ENCODE data around the gene LCOR.

The LCOR gene

GRCh38 chr10:96857301-96858012 is 25.4 kb downstream of the LCOR start:
- H3K27ac ChIP-seq (ENCODE audit: low read length), result no peak overlapping the region
- no peak overlapping the region for H3K4me3 ChIP-seq (ENCODE audit: low read length in 2 of 2)
- no peaks in the 10 kb centered on the region for H3K27me3 ChIP-seq (ENCODE audit: control insufficient read depth in 1 of 2, insufficient read depth in 2 of 2, low read length in 2 of 2)
- H3K9me3 ChIP-seq (ENCODE audit: control insufficient read depth in 2 of 2, low read length in 2 of 2), result no peaks in the 10 kb centered on the region
- H3K9ac ChIP-seq (ENCODE audit: low read length in 2 of 2), result no peak overlapping the region
- no peaks in the 10 kb centered on the region for H3K36me3 ChIP-seq (ENCODE audit: control insufficient read depth in 2 of 2, insufficient read depth in 2 of 2, low read length in 2 of 2)
- no peaks in the 10 kb centered on the region for H3K4me1 ChIP-seq (ENCODE audit: control insufficient read depth, insufficient read depth, low read length)

GRCh38 chr10:96858038-96858705 is 26.1 kb downstream of the LCOR start:
- H3K9me3 ChIP-seq (ENCODE audit: control insufficient read depth in 2 of 2, low read length in 2 of 2), result no peaks in the 10 kb centered on the region
- no peaks in the 10 kb centered on the region for H3K36me3 ChIP-seq (ENCODE audit: control insufficient read depth in 2 of 2, insufficient read depth in 2 of 2, low read length in 2 of 2)
- no peak overlapping the region for H3K27ac ChIP-seq (ENCODE audit: low read length)
- no peaks in the 10 kb centered on the region for H3K27me3 ChIP-seq (ENCODE audit: control insufficient read depth in 1 of 2, insufficient read depth in 2 of 2, low read length in 2 of 2)
- no peak overlapping the region for H3K4me3 ChIP-seq (ENCODE audit: low read length in 2 of 2)
- H3K4me1 ChIP-seq (ENCODE audit: control insufficient read depth, insufficient read depth, low read length), result no peaks in the 10 kb centered on the region
- no peak overlapping the region for H3K9ac ChIP-seq (ENCODE audit: low read length in 2 of 2)

- no peaks in the 10 kb centered on the region for H3K27me3 ChIP-seq (ENCODE audit: control insufficient read depth in 1 of 2, insufficient read depth in 2 of 2, low read length in 2 of 2)
- no peak overlapping the region for H3K27ac ChIP-seq (ENCODE audit: low read length)
- no peak overlapping the region for H3K4me3 ChIP-seq (ENCODE audit: low read length in 2 of 2)
- H3K9me3 ChIP-seq (ENCODE audit: control insufficient read depth in 2 of 2, low read length in 2 of 2), result no peaks in the 10 kb centered on the region
- H3K36me3 ChIP-seq (ENCODE audit: control insufficient read depth in 2 of 2, insufficient read depth in 2 of 2, low read length in 2 of 2), result no peaks in the 10 kb centered on the region
- no peaks in the 10 kb centered on the region for H3K4me1 ChIP-seq (ENCODE audit: control insufficient read depth, insufficient read depth, low read length)
- no peak overlapping the region for H3K9ac ChIP-seq (ENCODE audit: low read length in 2 of 2)
Observed at GRCh38 chr10:96858706-96859050, 26.6 kb downstream of the LCOR start.

GRCh38 chr10:96860631-96861277 is 28.7 kb downstream of the LCOR start:
- Histone ChIP-seq H3K4me3 (ENCODE audit: low read length in 2 of 2) (no peak overlapping the region), H3K36me3 (ENCODE audit: control insufficient read depth in 2 of 2, insufficient read depth in 2 of 2, low read length in 2 of 2) (no peaks in the 10 kb centered on the region), H3K4me1 (ENCODE audit: control insufficient read depth, insufficient read depth, low read length) (no peaks in the 10 kb centered on the region), H3K27ac (ENCODE audit: low read length) (no peak overlapping the region), H3K9ac (ENCODE audit: low read length in 2 of 2) (no peak overlapping the region), H3K27me3 (ENCODE audit: control insufficient read depth in 1 of 2, insufficient read depth in 2 of 2, low read length in 2 of 2) (no peaks in the 10 kb centered on the region), H3K9me3 (ENCODE audit: control insufficient read depth in 2 of 2, low read length in 2 of 2) (no peaks in the 10 kb centered on the region)

GRCh38 chr10:96863922-96864543 is 31.9 kb downstream of the LCOR start:
- Histone ChIP-seq H3K27me3 (ENCODE audit: control insufficient read depth in 1 of 2, insufficient read depth in 2 of 2, low read length in 2 of 2) (no peaks in the 10 kb centered on the region), H3K4me3 (ENCODE audit: low read length in 2 of 2) (no peak overlapping the region), H3K9ac (ENCODE audit: low read length in 2 of 2) (no peak overlapping the region), H3K27ac (ENCODE audit: low read length) (no peak overlapping the region), H3K9me3 (ENCODE audit: control insufficient read depth in 2 of 2, low read length in 2 of 2) (no peaks in the 10 kb centered on the region), H3K4me1 (ENCODE audit: control insufficient read depth, insufficient read depth, low read length) (no peaks in the 10 kb centered on the region), H3K36me3 (ENCODE audit: control insufficient read depth in 2 of 2, insufficient read depth in 2 of 2, low read length in 2 of 2) (no peaks in the 10 kb centered on the region)

GRCh38 chr10:96873086-96873485 is 41.0 kb downstream of the LCOR start:
- no peak overlapping the region for H3K4me3 ChIP-seq (ENCODE audit: low read length in 2 of 2)
- no peaks in the 10 kb centered on the region for H3K27me3 ChIP-seq (ENCODE audit: control insufficient read depth in 1 of 2, insufficient read depth in 2 of 2, low read length in 2 of 2)
- peaks cover 3% of the 10 kb centered on the region for H3K4me1 ChIP-seq (ENCODE audit: control insufficient read depth, insufficient read depth, low read length)

GRCh38 chr10:96873756-96874467 is 41.8 kb downstream of the LCOR start:
- Histone ChIP-seq H3K4me1 (ENCODE audit: control insufficient read depth, insufficient read depth, low read length) (peaks cover 3% of the 10 kb centered on the region), H3K9me3 (ENCODE audit: control insufficient read depth in 2 of 2, low read length in 2 of 2) (no peaks in the 10 kb centered on the region), H3K27ac (ENCODE audit: low read length) (no peak overlapping the region), H3K36me3 (ENCODE audit: control insufficient read depth in 2 of 2, insufficient read depth in 2 of 2, low read length in 2 of 2) (no peaks in the 10 kb centered on the region), H3K27me3 (ENCODE audit: control insufficient read depth in 1 of 2, insufficient read depth in 2 of 2, low read length in 2 of 2) (no peaks in the 10 kb centered on the region), H3K9ac (ENCODE audit: low read length in 2 of 2) (no peak overlapping the region), H3K4me3 (ENCODE audit: low read length in 2 of 2) (no peak overlapping the region)

More at GRCh38 chr10:96873086-96873485, 41.0 kb downstream of the LCOR start:
- Histone ChIP-seq H3K9ac (ENCODE audit: low read length in 2 of 2) (no peak overlapping the region), H3K27ac (ENCODE audit: low read length) (no peak overlapping the region), H3K36me3 (ENCODE audit: control insufficient read depth in 2 of 2, insufficient read depth in 2 of 2, low read length in 2 of 2) (no peaks in the 10 kb centered on the region), H3K9me3 (ENCODE audit: control insufficient read depth in 2 of 2, low read length in 2 of 2) (no peaks in the 10 kb centered on the region)

- no peaks in the 10 kb centered on the region for H3K27me3 ChIP-seq (ENCODE audit: control insufficient read depth in 1 of 2, insufficient read depth in 2 of 2, low read length in 2 of 2)
- H3K36me3 ChIP-seq (ENCODE audit: control insufficient read depth in 2 of 2, insufficient read depth in 2 of 2, low read length in 2 of 2), result no peaks in the 10 kb centered on the region
- H3K27ac ChIP-seq (ENCODE audit: low read length), result no peak overlapping the region
- no peak overlapping the region for H3K4me3 ChIP-seq (ENCODE audit: low read length in 2 of 2)
- H3K4me1 ChIP-seq (ENCODE audit: control insufficient read depth, insufficient read depth, low read length), result peaks cover 3% of the 10 kb centered on the region
- no peaks in the 10 kb centered on the region for H3K9me3 ChIP-seq (ENCODE audit: control insufficient read depth in 2 of 2, low read length in 2 of 2)
- H3K9ac ChIP-seq (ENCODE audit: low read length in 2 of 2), result no peak overlapping the region
Observed at GRCh38 chr10:96878057-96878456, 46.0 kb downstream of the LCOR start.

GRCh38 chr10:96880575-96880974 is 48.5 kb downstream of the LCOR start:
- no peak overlapping the region for H3K9ac ChIP-seq (ENCODE audit: low read length in 2 of 2)
- no peaks in the 10 kb centered on the region for H3K36me3 ChIP-seq (ENCODE audit: control insufficient read depth in 2 of 2, insufficient read depth in 2 of 2, low read length in 2 of 2)
- H3K9me3 ChIP-seq (ENCODE audit: control insufficient read depth in 2 of 2, low read length in 2 of 2), result no peaks in the 10 kb centered on the region
- no peaks in the 10 kb centered on the region for H3K4me1 ChIP-seq (ENCODE audit: control insufficient read depth, insufficient read depth, low read length)
- H3K4me3 ChIP-seq (ENCODE audit: low read length in 2 of 2), result no peak overlapping the region
- no peaks in the 10 kb centered on the region for H3K27me3 ChIP-seq (ENCODE audit: control insufficient read depth in 1 of 2, insufficient read depth in 2 of 2, low read length in 2 of 2)
- no peak overlapping the region for H3K27ac ChIP-seq (ENCODE audit: low read length)

GRCh38 chr10:96889415-96890171 is 57.5 kb downstream of the LCOR start:
- H3K36me3 ChIP-seq (ENCODE audit: control insufficient read depth in 2 of 2, insufficient read depth in 2 of 2, low read length in 2 of 2), result peaks cover 0 to 2% of the 10 kb centered on the region in 2 donors
- no peak overlapping the region for H3K4me3 ChIP-seq (ENCODE audit: low read length in 2 of 2)
- H3K4me1 ChIP-seq (ENCODE audit: control insufficient read depth, insufficient read depth, low read length), result no peaks in the 10 kb centered on the region
- H3K27me3 ChIP-seq (ENCODE audit: control insufficient read depth in 1 of 2, insufficient read depth in 2 of 2, low read length in 2 of 2), result no peaks in the 10 kb centered on the region
- peaks cover 0 to 5% of the 10 kb centered on the region in 2 donors for H3K9me3 ChIP-seq (ENCODE audit: control insufficient read depth in 2 of 2, low read length in 2 of 2)
- no peak overlapping the region for H3K27ac ChIP-seq (ENCODE audit: low read length)
- no peak overlapping the region for H3K9ac ChIP-seq (ENCODE audit: low read length in 2 of 2)

Measured in stomach smooth muscle (tissue), 2 donors.